Vagina (tissue), 2 donors: ENCODE measurements around the gene JPH3. TPM values are rescaled to one million over a fixed set of nuclear protein-coding genes. Genes with fewer than 3 reads are reported as not detected.

Experiments used
- DNase-seq, 2 donors: peaks; one replicate each; pipeline ENCODE4 v3.0.0-alpha.2; 2017; ENCODE audit errors: extremely low spot score in 2 of 2
- H3K27ac ChIP-seq: fragments of 200-600 bp; sonication (generic); one replicate; pipeline ENCODE4 v1.5.1; 2019
- H3K27me3 ChIP-seq: fragments of 200-600 bp; sonication (generic); one replicate; pipeline ENCODE4 v1.5.1; 2019
- H3K36me3 ChIP-seq, 2 donors: fragments of 200-600 bp; sonication (generic); one replicate each; pipeline ENCODE4 v1.5.1; 2017 to 2019
- H3K4me1 ChIP-seq: fragments of 200-600 bp; sonication (generic); one replicate; pipeline ENCODE4 v1.5.1; 2019
- H3K4me3 ChIP-seq, 2 donors: fragments of 200-600 bp; sonication (generic); 1 replicate in 1 of 2; 2 replicates in 1 of 2; pipeline ENCODE4 v1.5.1; 2016 to 2019
- H3K9me3 ChIP-seq: fragments of 200-600 bp; sonication (generic); one replicate; pipeline ENCODE4 v1.5.1; 2019
- POLR2A ChIP-seq, 2 donors: fragments of 450-650 bp; IDR thresholded peaks; one replicate each; pipeline ENCODE4 v1.6.1; 2017; ENCODE audit warnings: antibody characterized with exemption in 2 of 2, mild to moderate bottlenecking in 2 of 2, moderate library complexity in 2 of 2
- POLR2AphosphoS5 ChIP-seq, 2 donors: sonication (generic); formaldehyde crosslinking; IDR thresholded peaks; one replicate each; pipeline ENCODE4 v1.9.0; 2017; ENCODE audit warnings: antibody characterized with exemption in 2 of 2, mild to moderate bottlenecking in 2 of 2, low read depth in 1 of 2; ENCODE audit not compliant: insufficient read depth in 1 of 2
- intact Hi-C: fragments of 100-400 bp; cut with DNase I; formaldehyde crosslinking; loops from one replicate; pipeline ENCODE4 v1.15.1; 2023
- total RNA-seq: library from RNA; depleted of rRNA; stranded (reverse); fragments of >200 nt; gene quantifications from one replicate; pipeline ENCODE4 v1.2.3, GENCODE V29; 2016
- TF ChIP-seq, protein P1 (sequence below), 3 experiments: fragments of 450-650 bp in 2 of 3; fragments of 200-600 bp in 1 of 3; sonication (generic) in 1 of 3; IDR thresholded peaks; one replicate each; pipeline ENCODE4 v1.5.1; 2017 to 2019; ENCODE audit warnings: antibody characterized with exemption in 3 of 3, mild to moderate bottlenecking in 2 of 3, moderate library complexity in 2 of 3

JPH3 gene
- total RNA-seq, 1 donor from 2014 or later: 2.0 TPM

DNA sequence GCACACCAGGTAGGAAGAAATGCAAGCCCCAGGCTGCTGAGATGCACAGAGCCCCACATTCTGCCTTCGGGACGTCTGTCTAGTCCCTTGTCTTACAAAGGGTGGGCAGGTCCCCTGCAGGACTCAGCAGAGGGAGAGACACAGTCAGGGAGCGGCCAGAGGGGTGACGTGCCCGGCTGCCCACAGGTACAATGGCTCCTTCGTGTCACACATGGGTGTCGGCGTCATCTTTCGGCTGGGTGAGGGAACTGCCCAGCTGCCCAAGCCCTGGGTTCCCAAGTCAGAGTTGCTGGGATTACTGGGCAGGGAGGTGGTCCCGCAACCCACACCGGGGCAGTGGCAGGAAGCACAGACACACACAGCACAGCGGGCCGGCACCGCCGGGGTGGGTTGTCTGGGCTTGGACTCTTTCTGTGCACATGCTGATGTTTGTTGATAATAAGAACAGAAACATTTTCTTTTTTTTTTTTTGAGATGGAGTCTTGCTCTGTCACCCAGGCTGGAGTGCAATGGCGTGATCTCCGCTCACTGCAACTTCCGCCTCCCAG, 80.6 kb downstream of the JPH3 start:
- intact Hi-C loops: no loop called here
- H3K27me3 ChIP-seq: no peaks in the 10 kb centered on the region
- DNase-seq: no peak

DNA sequence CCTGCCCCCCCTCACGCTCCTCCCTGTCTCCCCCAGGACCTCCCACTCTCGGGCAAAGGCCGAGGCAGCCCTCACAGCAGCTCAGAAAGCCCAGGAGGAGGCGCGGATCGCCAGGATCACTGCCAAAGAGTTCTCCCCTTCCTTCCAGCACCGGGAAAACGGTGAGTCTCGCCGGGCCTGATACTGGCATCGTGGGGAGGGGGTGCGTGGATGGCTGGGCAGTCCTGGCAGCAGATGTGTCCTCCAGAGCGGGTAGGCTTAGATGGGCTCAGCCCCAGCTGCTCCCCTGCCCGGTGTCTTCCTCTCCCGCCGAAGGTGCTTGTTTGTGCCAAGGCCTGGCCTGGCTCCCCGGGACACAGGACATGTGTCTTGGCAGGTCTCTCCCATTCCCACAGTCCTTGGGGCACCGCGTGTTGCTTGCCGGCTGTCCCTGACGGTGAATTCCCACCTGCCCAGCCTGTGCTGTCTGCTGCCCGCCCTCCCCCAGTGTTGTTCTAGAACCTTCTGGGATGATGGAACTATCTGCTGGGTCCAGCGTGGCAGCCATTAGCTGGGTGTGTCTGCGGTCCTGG, 81.9 kb downstream of the JPH3 start:
- Histone ChIP-seq H3K4me3 (no peak overlapping the region), H3K27me3 (no peaks in the 10 kb centered on the region), H3K27ac (no peak overlapping the region), H3K36me3 (no peaks in the 10 kb centered on the region), H3K9me3 (no peaks in the 10 kb centered on the region), H3K4me1 (no peaks in the 10 kb centered on the region)
- intact Hi-C loops: no loop called here
- DNase-seq: no peak
- TF ChIP-seq, protein P1, sequence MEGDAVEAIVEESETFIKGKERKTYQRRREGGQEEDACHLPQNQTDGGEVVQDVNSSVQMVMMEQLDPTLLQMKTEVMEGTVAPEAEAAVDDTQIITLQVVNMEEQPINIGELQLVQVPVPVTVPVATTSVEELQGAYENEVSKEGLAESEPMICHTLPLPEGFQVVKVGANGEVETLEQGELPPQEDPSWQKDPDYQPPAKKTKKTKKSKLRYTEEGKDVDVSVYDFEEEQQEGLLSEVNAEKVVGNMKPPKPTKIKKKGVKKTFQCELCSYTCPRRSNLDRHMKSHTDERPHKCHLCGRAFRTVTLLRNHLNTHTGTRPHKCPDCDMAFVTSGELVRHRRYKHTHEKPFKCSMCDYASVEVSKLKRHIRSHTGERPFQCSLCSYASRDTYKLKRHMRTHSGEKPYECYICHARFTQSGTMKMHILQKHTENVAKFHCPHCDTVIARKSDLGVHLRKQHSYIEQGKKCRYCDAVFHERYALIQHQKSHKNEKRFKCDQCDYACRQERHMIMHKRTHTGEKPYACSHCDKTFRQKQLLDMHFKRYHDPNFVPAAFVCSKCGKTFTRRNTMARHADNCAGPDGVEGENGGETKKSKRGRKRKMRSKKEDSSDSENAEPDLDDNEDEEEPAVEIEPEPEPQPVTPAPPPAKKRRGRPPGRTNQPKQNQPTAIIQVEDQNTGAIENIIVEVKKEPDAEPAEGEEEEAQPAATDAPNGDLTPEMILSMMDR (IDR thresholded peaks at IDR 0.05): no peak
- TF ChIP-seq POLR2A (IDR thresholded peaks at IDR 0.05) (no peak), POLR2AphosphoS5 (IDR thresholded peaks at IDR 0.05; ENCODE audit: insufficient read depth in 1 of 2, low read depth in 1 of 2) (no peak)

More for the DNA sequence above, 80.6 kb downstream of the JPH3 start:
- no peaks in the 10 kb centered on the region for H3K4me1 ChIP-seq
- H3K4me3 ChIP-seq: no peak overlapping the region
- TF ChIP-seq, protein P1 (IDR thresholded peaks at IDR 0.05): no peak
- TF ChIP-seq POLR2AphosphoS5 (IDR thresholded peaks at IDR 0.05; ENCODE audit: insufficient read depth in 1 of 2, low read depth in 1 of 2): no peak
- TF ChIP-seq POLR2A (IDR thresholded peaks at IDR 0.05): no peak
- no peak overlapping the region for H3K27ac ChIP-seq
- H3K36me3 ChIP-seq: no peaks in the 10 kb centered on the region
- no peaks in the 10 kb centered on the region for H3K9me3 ChIP-seq

DNA sequence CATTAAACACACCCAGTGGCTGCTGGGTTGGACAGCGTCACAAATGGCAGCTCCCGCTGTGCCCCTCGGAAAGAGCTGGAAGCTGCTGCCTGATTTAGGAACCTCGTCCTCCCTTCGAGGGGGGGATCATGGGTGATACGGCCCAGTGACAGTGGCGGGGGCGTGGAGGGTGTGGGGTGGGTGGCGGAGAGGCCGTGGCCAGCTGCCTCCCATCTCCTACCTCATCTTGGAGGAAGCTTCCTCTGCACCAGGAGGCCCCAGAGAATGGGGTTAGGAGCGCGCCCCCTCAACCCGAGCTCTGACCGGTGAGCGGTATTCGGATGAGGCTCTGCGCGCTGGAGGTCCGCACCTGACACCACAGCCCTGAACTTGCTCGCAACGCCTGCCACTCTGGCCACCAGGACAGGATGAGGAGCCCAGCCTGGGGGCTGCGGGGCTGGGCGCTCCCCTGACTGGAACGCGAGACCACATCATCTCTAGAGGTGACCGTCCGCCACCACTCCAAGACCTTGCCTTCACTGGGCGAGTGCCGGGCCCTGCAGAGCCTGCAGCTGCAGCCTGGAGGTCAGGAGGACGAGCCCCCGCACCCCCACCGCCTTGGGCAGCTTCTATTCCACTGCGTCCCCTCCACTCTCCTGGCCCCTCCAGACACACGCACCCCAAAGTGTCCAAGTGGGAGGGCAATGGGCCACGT, 82.5 kb downstream of the JPH3 start:
- no peak overlapping the region for H3K4me3 ChIP-seq
- TF ChIP-seq POLR2AphosphoS5 (IDR thresholded peaks at IDR 0.05; ENCODE audit: insufficient read depth in 1 of 2, low read depth in 1 of 2): no peak
- TF ChIP-seq, protein P1 (IDR thresholded peaks at IDR 0.05): no peak
- TF ChIP-seq POLR2A (IDR thresholded peaks at IDR 0.05): no peak
- no peaks in the 10 kb centered on the region for H3K4me1 ChIP-seq
- H3K36me3 ChIP-seq: no peaks in the 10 kb centered on the region
- intact Hi-C loops: no loop called here
- H3K27ac ChIP-seq: no peak overlapping the region
- DNase-seq: no peak
- no peaks in the 10 kb centered on the region for H3K9me3 ChIP-seq
- H3K27me3 ChIP-seq: no peaks in the 10 kb centered on the region

DNA sequence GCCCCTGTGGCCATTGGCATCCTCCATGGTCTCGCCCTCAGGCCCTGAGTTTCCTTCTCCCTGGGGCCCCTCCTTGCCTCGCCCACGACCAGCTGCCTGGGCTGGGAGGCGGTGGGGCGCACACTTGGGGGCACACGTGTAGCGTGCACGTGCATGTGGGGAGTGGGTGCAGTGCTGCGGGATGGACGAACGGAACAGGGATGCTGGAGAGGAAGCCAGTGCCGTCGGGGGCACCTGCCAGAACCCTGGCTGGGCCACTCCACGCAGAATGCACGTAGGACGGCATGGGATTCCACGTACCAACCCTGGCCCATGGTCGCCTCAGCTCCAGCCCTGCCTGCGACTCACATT, 83.1 kb downstream of the JPH3 start:
- H3K4me3 ChIP-seq: no peak overlapping the region
- TF ChIP-seq POLR2AphosphoS5 (IDR thresholded peaks at IDR 0.05; ENCODE audit: insufficient read depth in 1 of 2, low read depth in 1 of 2): no peak
- TF ChIP-seq, protein P1 (IDR thresholded peaks at IDR 0.05): no peak
- TF ChIP-seq POLR2A (IDR thresholded peaks at IDR 0.05): no peak
- H3K27me3 ChIP-seq: no peaks in the 10 kb centered on the region
- no peak for DNase-seq
- intact Hi-C loops: no loop called here
- H3K9me3 ChIP-seq: no peaks in the 10 kb centered on the region
- no peak overlapping the region for H3K27ac ChIP-seq
- no peaks in the 10 kb centered on the region for H3K36me3 ChIP-seq
- no peaks in the 10 kb centered on the region for H3K4me1 ChIP-seq

DNA sequence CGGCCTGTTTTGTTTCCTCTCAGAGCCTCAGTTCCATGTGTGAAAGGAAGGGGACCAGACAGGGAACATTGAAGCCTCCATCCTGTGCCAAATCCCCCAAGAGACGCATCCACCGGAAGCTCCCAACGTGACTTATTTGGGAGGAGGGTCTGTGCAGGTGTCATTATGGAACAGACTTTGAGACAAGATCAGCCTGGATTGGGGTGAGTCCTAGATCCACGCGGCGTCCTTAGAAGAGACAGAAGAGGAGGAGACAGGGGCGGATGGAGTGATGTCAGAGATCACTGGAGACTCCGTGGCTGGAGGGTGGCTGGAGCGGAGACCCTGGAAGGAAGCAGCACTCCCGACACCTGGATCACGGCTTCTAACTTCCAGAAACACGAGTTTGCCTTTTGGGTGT, 83.5 kb downstream of the JPH3 start:
- DNase-seq: no peak
- Histone ChIP-seq H3K36me3 (no peaks in the 10 kb centered on the region), H3K27ac (no peak overlapping the region), H3K4me1 (no peaks in the 10 kb centered on the region), H3K4me3 (no peak overlapping the region), H3K27me3 (no peaks in the 10 kb centered on the region), H3K9me3 (no peaks in the 10 kb centered on the region)
- intact Hi-C loops: no loop called here
- TF ChIP-seq POLR2A (IDR thresholded peaks at IDR 0.05) (no peak), POLR2AphosphoS5 (IDR thresholded peaks at IDR 0.05; ENCODE audit: insufficient read depth in 1 of 2, low read depth in 1 of 2) (no peak)
